Erythroblast (primary cell): ENCODE measurements around the gene RFFL.

Source experiments
- GATA1 ChIP-seq: IDR thresholded peaks from 2 replicates; pipeline ENCODE4 v1.6.1; 2011; ENCODE audit warnings: low read depth, mild to moderate bottlenecking, control low read depth, low read length, moderate library complexity
- POLR2A ChIP-seq: IDR thresholded peaks from 2 replicates; pipeline ENCODE4 v1.6.1; 2011; ENCODE audit warnings: mild to moderate bottlenecking, low read length

GRCh38 chr17:35002876-35003551 is 60.5 kb downstream of the RFFL start:
- TF ChIP-seq POLR2A, result no peak
- no peak for TF ChIP-seq GATA1
